Testis (tissue), 2 donors: ENCODE results near the gene MRPS14.

Source experiments
- CTCF ChIP-seq, 3 experiments: fragments of 450-650 bp in 2 of 3; fragments of 200-600 bp in 1 of 3; sonication (generic) in 1 of 3; IDR thresholded peaks; one replicate each; pipeline ENCODE4 v1.5.1; 2016 to 2019; ENCODE audit warnings: antibody characterized with exemption in 3 of 3, mild to moderate bottlenecking in 2 of 3, moderate library complexity in 1 of 3
- POLR2A ChIP-seq: fragments of 450-650 bp; IDR thresholded peaks from one replicate; pipeline ENCODE4 v1.6.1; 2017; ENCODE audit warnings: antibody characterized with exemption, mild to moderate bottlenecking, moderate library complexity

- TF ChIP-seq CTCF (IDR thresholded peaks at IDR 0.05) = no peak
- no peak for TF ChIP-seq POLR2A
Measured at GRCh38 chr1:175037416-175037815, 14.2 kb upstream of the MRPS14 start.
